Prostate gland (tissue), 2 donors: Measurements from ENCODE around the gene KDM5A. TPM values are rescaled to one million over a fixed set of nuclear protein-coding genes. Genes with fewer than 3 reads are reported as not detected.
"Not testable (repeated sequence)": the region's sequence is repeated elsewhere in the genome, so short reads cannot be mapped to it uniquely, and the experiment has no call there.

ENCODE experiments used
- DNase-seq: peaks from one replicate; pipeline ENCODE4 v3.0.0-alpha.2; 2019; ENCODE audit warnings: low spot score
- H3K27ac ChIP-seq, 2 donors: fragments of 200-600 bp; sonication (generic); 2 replicates each; pipeline ENCODE4 v1.5.1; 2017 to 2019
- H3K27me3 ChIP-seq: fragments of 200-600 bp; sonication (generic); replicated peaks from 2 replicates; pipeline ENCODE4 v1.5.1; 2019; ENCODE audit not compliant: insufficient read depth
- H3K36me3 ChIP-seq, 2 donors: fragments of 200-600 bp; sonication (generic); 1 replicate in 1 of 2; 2 replicates in 1 of 2; pipeline versions ENCODE4 v1.5.1 to v1.8.1; 2017 to 2019
- H3K4me1 ChIP-seq: fragments of 200-600 bp; sonication (generic); replicated peaks from 2 replicates; pipeline ENCODE4 v1.5.1; 2019
- H3K4me3 ChIP-seq, 2 donors: fragments of 200-600 bp; sonication (generic); 2 replicates each; pipeline ENCODE4 v1.5.1; 2017 to 2019
- H3K9me3 ChIP-seq: fragments of 200-600 bp; sonication (generic); 2 replicates; pipeline ENCODE4 v1.5.1; 2017
- POLR2A ChIP-seq: fragments of 450-650 bp; IDR thresholded peaks from one replicate; pipeline ENCODE4 v1.6.1; 2016; ENCODE audit warnings: antibody characterized with exemption, mild to moderate bottlenecking
- POLR2AphosphoS5 ChIP-seq: sonication (generic); formaldehyde crosslinking; IDR thresholded peaks from one replicate; pipeline ENCODE4 v1.6.1; 2017; ENCODE audit warnings: antibody characterized with exemption
- WGBS: methylation state at CpG from one replicate; pipeline ENCODE4 v1.1.5; 2018; 5-methylcytosine and 5-hydroxymethylcytosine counted together
- intact Hi-C: fragments of 100-400 bp; cut with DNase I; formaldehyde crosslinking; loops from one replicate; pipeline ENCODE4 v1.14.2; 2022
- total RNA-seq, 2 donors: library from RNA; depleted of rRNA; stranded (reverse); fragments of >200 nt; gene quantifications; one replicate each; pipeline ENCODE4 v1.1.0, GENCODE V29; 2016
- TF ChIP-seq, protein P1 (sequence below), 4 experiments: fragments of 200-600 bp in 2 of 4; fragments of 450-650 bp in 2 of 4; sonication (generic) in 2 of 4; IDR thresholded peaks; 1 replicate in 3 of 4; 2 replicates in 1 of 4; pipeline ENCODE4 v1.5.1; 2016 to 2019; ENCODE audit warnings: antibody characterized with exemption in 4 of 4, mild to moderate bottlenecking in 2 of 4, moderate library complexity in 2 of 4

KDM5A gene
- total RNA-seq, 2 donors from 2014 or later, result 38.5 to 51.0 TPM

DNA sequence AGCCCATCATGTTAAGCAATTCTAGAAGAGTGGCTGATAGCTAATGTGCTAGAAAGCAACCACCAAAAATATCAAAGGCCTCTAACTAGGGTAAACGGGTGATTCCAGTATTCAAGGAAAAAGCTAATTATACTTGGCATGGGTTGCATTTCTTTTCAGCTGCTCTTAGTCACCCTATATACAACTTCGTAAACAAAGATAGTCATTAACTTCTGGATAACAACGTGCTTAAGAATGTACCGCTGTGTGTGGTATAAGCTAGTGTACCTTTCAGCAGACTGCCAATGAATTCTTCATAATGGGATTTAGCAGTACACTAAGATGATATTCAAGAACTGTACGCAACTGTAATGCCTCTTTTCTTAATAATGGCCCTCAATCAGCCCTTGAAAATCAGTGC, 84.3 kb downstream of the KDM5A start:
- TF ChIP-seq POLR2A (no peak), POLR2AphosphoS5 (no peak)
- TF ChIP-seq, protein P1, sequence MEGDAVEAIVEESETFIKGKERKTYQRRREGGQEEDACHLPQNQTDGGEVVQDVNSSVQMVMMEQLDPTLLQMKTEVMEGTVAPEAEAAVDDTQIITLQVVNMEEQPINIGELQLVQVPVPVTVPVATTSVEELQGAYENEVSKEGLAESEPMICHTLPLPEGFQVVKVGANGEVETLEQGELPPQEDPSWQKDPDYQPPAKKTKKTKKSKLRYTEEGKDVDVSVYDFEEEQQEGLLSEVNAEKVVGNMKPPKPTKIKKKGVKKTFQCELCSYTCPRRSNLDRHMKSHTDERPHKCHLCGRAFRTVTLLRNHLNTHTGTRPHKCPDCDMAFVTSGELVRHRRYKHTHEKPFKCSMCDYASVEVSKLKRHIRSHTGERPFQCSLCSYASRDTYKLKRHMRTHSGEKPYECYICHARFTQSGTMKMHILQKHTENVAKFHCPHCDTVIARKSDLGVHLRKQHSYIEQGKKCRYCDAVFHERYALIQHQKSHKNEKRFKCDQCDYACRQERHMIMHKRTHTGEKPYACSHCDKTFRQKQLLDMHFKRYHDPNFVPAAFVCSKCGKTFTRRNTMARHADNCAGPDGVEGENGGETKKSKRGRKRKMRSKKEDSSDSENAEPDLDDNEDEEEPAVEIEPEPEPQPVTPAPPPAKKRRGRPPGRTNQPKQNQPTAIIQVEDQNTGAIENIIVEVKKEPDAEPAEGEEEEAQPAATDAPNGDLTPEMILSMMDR (IDR thresholded peaks at IDR 0.05), result no peak
- no peaks in the 10 kb centered on the region for H3K27me3 ChIP-seq
- intact Hi-C loops, result no loop called here
- peaks cover 4% of the 10 kb centered on the region for H3K4me1 ChIP-seq
- DNase-seq, result no peak
- H3K4me3 ChIP-seq, result no peak overlapping the region
- whole genome bisulfite sequencing, result 45% methylated on average over 5 of the region's 5 CpGs
- no peaks in the 10 kb centered on the region for H3K9me3 ChIP-seq
- peaks cover 3 to 7% of the 10 kb centered on the region in 2 donors for H3K36me3 ChIP-seq
- no peak overlapping the region for H3K27ac ChIP-seq

DNA sequence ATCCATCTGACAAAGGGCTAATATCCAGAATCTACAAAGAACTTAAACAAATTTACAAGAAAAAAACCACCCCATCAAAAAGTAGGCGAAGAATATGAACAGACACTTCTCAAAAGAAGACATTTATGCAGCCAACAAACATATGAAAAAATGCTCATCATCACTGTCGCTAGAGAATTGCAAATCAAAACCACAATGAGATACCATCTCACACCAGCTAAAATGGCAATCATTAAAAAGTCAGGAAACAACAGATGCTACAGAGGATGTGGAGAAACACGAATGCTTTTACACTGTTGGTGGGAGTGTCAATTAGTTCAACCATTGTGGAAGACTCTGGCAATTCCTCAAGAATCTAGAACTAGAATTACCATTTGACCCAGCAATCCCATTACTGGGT, 86.4 kb downstream of the KDM5A start:
- H3K4me3 ChIP-seq, intact Hi-C loops, H3K9me3 ChIP-seq, H3K27ac ChIP-seq, H3K4me1 ChIP-seq, DNase-seq, H3K27me3 ChIP-seq, H3K36me3 ChIP-seq: not testable (repeated sequence)
- WGBS, result 87% methylated on average over 3 of the region's 3 CpGs

GRCh38 chr12:300166-300565, 89.0 kb downstream of the KDM5A start:
- H3K4me3 ChIP-seq, H3K9me3 ChIP-seq, H3K27ac ChIP-seq, DNase-seq, intact Hi-C loops, H3K4me1 ChIP-seq, H3K36me3 ChIP-seq, H3K27me3 ChIP-seq: not testable (repeated sequence)
- 96% methylated on average over 1 of the region's 1 CpG for WGBS

DNA sequence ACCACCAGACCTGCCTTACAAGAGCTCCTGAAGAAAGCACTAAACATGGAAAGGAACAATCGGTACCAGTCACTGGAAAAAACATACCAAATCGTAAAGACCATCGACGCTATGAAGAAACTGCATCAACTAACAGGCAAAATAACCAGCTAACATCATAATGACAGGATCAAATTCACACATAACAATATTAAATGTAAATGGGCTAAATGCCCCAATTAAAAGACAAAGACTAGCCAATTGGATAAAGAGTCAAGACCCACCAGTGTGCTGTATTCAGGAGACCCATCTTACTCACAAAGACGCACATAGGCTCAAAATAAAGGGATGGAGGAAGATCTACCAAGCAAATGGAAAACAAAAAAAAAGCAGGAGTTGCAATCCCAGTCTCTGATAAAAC, 89.6 kb downstream of the KDM5A start:
- intact Hi-C loops, H3K27ac ChIP-seq, DNase-seq, H3K36me3 ChIP-seq, H3K9me3 ChIP-seq, H3K4me3 ChIP-seq, H3K4me1 ChIP-seq, H3K27me3 ChIP-seq: not testable (repeated sequence)
- 83% methylated on average over 5 of the region's 5 CpGs for WGBS

DNA sequence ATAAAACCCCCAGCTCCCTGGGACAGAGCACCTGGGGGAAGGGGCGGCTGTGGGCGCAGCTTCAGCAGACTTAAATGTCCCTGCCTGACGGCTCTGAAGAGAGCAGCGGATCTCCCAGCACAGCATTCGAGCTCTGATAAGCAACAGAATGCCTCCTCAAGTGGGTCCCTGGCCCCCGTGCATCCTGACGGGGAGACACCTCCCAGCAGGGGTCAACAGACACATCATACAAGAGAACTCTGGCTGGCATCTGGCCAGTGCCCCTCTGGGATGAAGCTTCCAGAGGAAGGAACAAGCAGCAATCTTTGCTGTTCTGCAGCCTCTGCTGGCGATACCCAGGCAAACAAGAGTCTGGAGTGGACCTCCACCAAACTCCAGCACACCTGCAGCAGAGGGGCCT, 91.1 kb downstream of the KDM5A start:
- DNase-seq, H3K4me1 ChIP-seq, H3K4me3 ChIP-seq, H3K36me3 ChIP-seq, H3K27me3 ChIP-seq, intact Hi-C loops, H3K27ac ChIP-seq, H3K9me3 ChIP-seq: not testable (repeated sequence)
- WGBS, result 86% methylated on average over 7 of the region's 8 CpGs

GRCh38 chr12:295132-295531, 94.0 kb downstream of the KDM5A start:
- intact Hi-C loops, result no loop called here
- WGBS, result 80% methylated on average over 1 of the region's 1 CpG
- TF ChIP-seq, protein P1 (IDR thresholded peaks at IDR 0.05), result no peak
- TF ChIP-seq POLR2A (no peak), POLR2AphosphoS5 (no peak)

GRCh38 chr12:293199-293598, 95.9 kb downstream of the KDM5A start:
- TF ChIP-seq POLR2A (no peak), POLR2AphosphoS5 (no peak)
- TF ChIP-seq, protein P1 (IDR thresholded peaks at IDR 0.05), result no peak
- peaks cover 3 to 12% of the 10 kb centered on the region in 2 donors for H3K36me3 ChIP-seq

More at GRCh38 chr12:295132-295531, 94.0 kb downstream of the KDM5A start:
- Histone ChIP-seq H3K36me3 (peaks cover 3 to 12% of the 10 kb centered on the region in 2 donors), H3K9me3 (no peaks in the 10 kb centered on the region), H3K27ac (no peak overlapping the region), H3K4me1 (no peaks in the 10 kb centered on the region), H3K4me3 (no peak overlapping the region), H3K27me3 (no peaks in the 10 kb centered on the region)
- no peak for DNase-seq

More at GRCh38 chr12:293199-293598, 95.9 kb downstream of the KDM5A start:
- no peaks in the 10 kb centered on the region for H3K9me3 ChIP-seq
- H3K4me3 ChIP-seq, result no peak overlapping the region
- intact Hi-C loops, result no loop called here
- H3K27ac ChIP-seq, result no peak overlapping the region
- no peak for DNase-seq
- no peaks in the 10 kb centered on the region for H3K27me3 ChIP-seq
- H3K4me1 ChIP-seq, result no peaks in the 10 kb centered on the region
- 82% methylated on average over 5 of the region's 5 CpGs for WGBS
